H9 (cell line): ENCODE data around the gene RAPH1. TPM values are rescaled to one million over a fixed set of nuclear protein-coding genes. Genes with fewer than 3 reads are reported as not detected.

Experiments used
- DNase-seq: peaks from one replicate; pipeline ENCODE4 v3.0.0-alpha.2; 2017
- H2AFZ ChIP-seq: one replicate; pipeline ENCODE4 v1.6.1; 2013; ENCODE audit warnings: mild to moderate bottlenecking, low read length, control low read depth, moderate library complexity
- H2AK5ac ChIP-seq: 2 replicates; pipeline ENCODE4 v1.6.1; 2013; ENCODE audit warnings: low read length, control low read depth, mixed read lengths; ENCODE audit not compliant: insufficient read length
- H2BK120ac ChIP-seq: one replicate; pipeline ENCODE4 v1.6.1; 2013; ENCODE audit warnings: low read depth, mild to moderate bottlenecking, low read length, control low read depth, inconsistent platforms; ENCODE audit not compliant: poor library complexity, severe bottlenecking
- H2BK12ac ChIP-seq: 2 replicates; pipeline ENCODE4 v1.6.1; 2013; ENCODE audit warnings: low read length, control low read depth, mixed read lengths, low read depth; ENCODE audit not compliant: insufficient read length
- H2BK15ac ChIP-seq: 2 replicates; pipeline ENCODE4 v1.6.1; 2013; ENCODE audit warnings: low read depth, low read length, control low read depth
- H2BK20ac ChIP-seq: one replicate; pipeline ENCODE4 v1.6.1; 2013; ENCODE audit warnings: low read depth, mild to moderate bottlenecking, low read length, control low read depth, inconsistent platforms; ENCODE audit not compliant: poor library complexity, severe bottlenecking
- H2BK5ac ChIP-seq: 2 replicates; pipeline ENCODE4 v1.6.1; 2013; ENCODE audit warnings: low read length, control low read depth, mixed read lengths; ENCODE audit not compliant: insufficient read length
- H3K14ac ChIP-seq: 2 replicates; pipeline ENCODE4 v1.6.1; 2013; ENCODE audit warnings: low read length, control low read depth; ENCODE audit not compliant: insufficient read depth
- H3K18ac ChIP-seq: 2 replicates; pipeline ENCODE4 v1.6.1; 2013; ENCODE audit warnings: low read depth, mild to moderate bottlenecking, mixed read lengths, low read length, control low read depth; ENCODE audit not compliant: insufficient read length
- H3K23ac ChIP-seq: 2 replicates; pipeline ENCODE4 v1.6.1; 2013; ENCODE audit warnings: low read length, control low read depth, mixed read lengths, low read depth; ENCODE audit not compliant: insufficient read length
- H3K23me2 ChIP-seq: 2 replicates; pipeline ENCODE4 v1.6.1; 2013; ENCODE audit warnings: low read depth, mild to moderate bottlenecking, mixed read lengths, low read length, control low read depth; ENCODE audit not compliant: insufficient read length, poor library complexity, severe bottlenecking
- H3K27ac ChIP-seq: 2 replicates; pipeline ENCODE4 v1.5.1; 2013; ENCODE audit warnings: low read length, control low read depth, mixed read lengths, low read depth; ENCODE audit not compliant: insufficient read length
- H3K27me3 ChIP-seq: 2 replicates; pipeline ENCODE4 v1.6.1; 2013; ENCODE audit warnings: low read length, control low read depth, inconsistent platforms; ENCODE audit not compliant: insufficient read depth
- H3K4ac ChIP-seq: 2 replicates; pipeline ENCODE4 v1.6.1; 2013; ENCODE audit warnings: low read depth, mild to moderate bottlenecking, control low read depth, inconsistent platforms, low read length, moderate library complexity
- H3K4me1 ChIP-seq: 2 replicates; pipeline ENCODE4 v1.6.1; 2013; ENCODE audit warnings: low read length, control low read depth, inconsistent platforms; ENCODE audit not compliant: insufficient read depth
- H3K4me2 ChIP-seq: 2 replicates; pipeline ENCODE4 v1.6.1; 2013; ENCODE audit warnings: low read length, control low read depth, mixed read lengths; ENCODE audit not compliant: insufficient read length, insufficient read depth
- H3K56ac ChIP-seq: 2 replicates; pipeline ENCODE4 v1.6.1; 2013; ENCODE audit warnings: low read depth, mild to moderate bottlenecking, mixed read lengths, low read length, control low read depth; ENCODE audit not compliant: insufficient read length
- H3K79me1 ChIP-seq: 2 replicates; pipeline ENCODE4 v1.6.1; 2013; ENCODE audit warnings: low read depth, mild to moderate bottlenecking, moderate library complexity, low read length, control low read depth, inconsistent platforms; ENCODE audit not compliant: insufficient read depth, poor library complexity, severe bottlenecking
- H3K79me2 ChIP-seq: 2 replicates; pipeline ENCODE4 v1.6.1; 2013; ENCODE audit warnings: low read length, control low read depth, inconsistent platforms; ENCODE audit not compliant: insufficient read depth
- H3K9ac ChIP-seq: 2 replicates; pipeline ENCODE4 v1.6.1; 2013; ENCODE audit warnings: low read length, control low read depth, mixed read lengths; ENCODE audit not compliant: insufficient read length; ENCODE audit errors: extremely low read depth
- H3K9me3 ChIP-seq: one replicate; pipeline ENCODE4 v1.6.1; 2013; ENCODE audit warnings: low read depth, low read length, inconsistent platforms; ENCODE audit not compliant: control insufficient read depth
- H3T11ph ChIP-seq: one replicate; pipeline ENCODE4 v1.6.1; 2013; ENCODE audit warnings: mild to moderate bottlenecking, low read length, control low read depth, inconsistent platforms
- H4K20me1 ChIP-seq: one replicate; pipeline ENCODE4 v1.6.1; 2013; ENCODE audit not compliant: control insufficient read depth, insufficient read length, insufficient read depth
- H4K5ac ChIP-seq: 2 replicates; pipeline ENCODE4 v1.6.1; 2013; ENCODE audit warnings: low read depth, mild to moderate bottlenecking, mixed read lengths, low read length, control low read depth; ENCODE audit not compliant: insufficient read length
- H4K8ac ChIP-seq: replicated peaks from 2 replicates; pipeline ENCODE4 v1.6.1; 2013; ENCODE audit warnings: low read length, control low read depth, mixed read lengths, low read depth; ENCODE audit not compliant: insufficient read length
- H4K91ac ChIP-seq: 2 replicates; pipeline ENCODE4 v1.6.1; 2013; ENCODE audit warnings: low read depth, mild to moderate bottlenecking, moderate library complexity, mixed read lengths, low read length, control low read depth; ENCODE audit not compliant: insufficient read length
- H3K27ac Mint-ChIP-seq, 3 experiments: 2 replicates in 2 of 3; 3 replicates in 1 of 3; pipeline ENCODE4 v1.8.0; 2020 to 2021; ENCODE audit warnings: mixed read lengths in 3 of 3, mild to moderate bottlenecking in 1 of 3, moderate library complexity in 1 of 3
- H3K27me3 Mint-ChIP-seq: 2 replicates; pipeline ENCODE4 v1.8.0; 2021; ENCODE audit warnings: low read depth, mild to moderate bottlenecking, moderate library complexity, mixed read lengths
- H3K36me3 Mint-ChIP-seq, 3 experiments: 2 replicates in 2 of 3; 3 replicates in 1 of 3; pipeline ENCODE4 v1.8.0; 2020 to 2021; ENCODE audit warnings: low read depth in 3 of 3, mixed read lengths in 3 of 3; ENCODE audit not compliant: insufficient read depth in 1 of 3
- H3K4me1 Mint-ChIP-seq, 2 experiments: 2 replicates each; pipeline ENCODE4 v1.8.0; 2020; ENCODE audit warnings: mixed read lengths in 2 of 2
- H3K4me3 Mint-ChIP-seq, 2 experiments: 2 replicates in 1 of 2; 3 replicates in 1 of 2; pipeline ENCODE4 v1.8.0; 2020 to 2021; ENCODE audit warnings: mild to moderate bottlenecking in 2 of 2, mixed read lengths in 2 of 2, moderate library complexity in 1 of 2
- H3K9me3 Mint-ChIP-seq, 2 experiments: 2 replicates in 1 of 2; 3 replicates in 1 of 2; pipeline ENCODE4 v1.8.0; 2020; ENCODE audit warnings: mild to moderate bottlenecking in 2 of 2, mixed read lengths in 2 of 2, moderate library complexity in 1 of 2
- CTCF ChIP-seq: fragments of 200-600 bp; sonication (generic); conservative IDR thresholded peaks from 3 replicates; pipeline ENCODE4 v1.8.0; 2021; ENCODE audit warnings: antibody characterized with exemption, mild to moderate bottlenecking
- WGBS: extraction: QIAGEN DNeasy Blood & Tissue Kit; methylation state at CpG from one replicate; pipeline ENCODE4 v1.1.7; 2013; ENCODE audit warnings: missing lambda C conversion rate, low lambda C conversion rate, mixed read lengths; ENCODE audit not compliant: insufficient read length; ENCODE audit errors: extremely low coverage; 5-methylcytosine and 5-hydroxymethylcytosine counted together
- total RNA-seq: library from RNA; stranded (reverse); gene quantifications from 2 replicates; pipeline ENCODE4 v1.2.1, GENCODE V29; 2021

RAPH1 gene
- total RNA-seq, 1 experiment from 2014 or later, result 17.1 TPM

GRCh38 chr2:203532957-203533658, 2.0 kb downstream of the RAPH1 start:
- peaks cover 2% of the 10 kb centered on the region; the same call in 1 of the 2 replicates for H3K4me1 ChIP-seq
- no peak for TF ChIP-seq CTCF
- no peak overlapping the region for H3K23ac ChIP-seq
- Mint-ChIP-seq H3K36me3 (peaks cover 0 to 9% (median 4%) of the 10 kb centered on the region in 3 experiments; a peak in 5 of 7 replicates), H3K9me3 (peaks cover 4 to 8% of the 10 kb centered on the region in 2 experiments), H3K4me1 (peaks cover 23 to 30% of the 10 kb centered on the region in 2 experiments), H3K27me3 (peaks cover 13% of the 10 kb centered on the region), H3K27ac (no peak overlapping the region; a peak in 1 of 7 replicates), H3K4me3 (peak overlapping the region; percentile 80 to 87)
- no peak overlapping the region for H3K14ac ChIP-seq
- H3K4me2 ChIP-seq, result peak overlapping the region; percentile 98
- no peak overlapping the region for H2AFZ ChIP-seq
- H2AK5ac ChIP-seq, result no peak overlapping the region
- H2BK20ac ChIP-seq, result no peak overlapping the region
- H4K5ac ChIP-seq, result no peak overlapping the region
- no peaks in the 10 kb centered on the region for H4K20me1 ChIP-seq
- H3K27me3 ChIP-seq, result no peaks in the 10 kb centered on the region; the same call in 1 of the 2 replicates
- peaks cover 10% of the 10 kb centered on the region for H3K79me1 ChIP-seq
- no peak overlapping the region for H2BK120ac ChIP-seq
- DNase-seq, result no peak
- no peak overlapping the region for H2BK5ac ChIP-seq
- no peak overlapping the region for H3K56ac ChIP-seq
- H4K8ac ChIP-seq, result no peak overlapping the region
- no peak overlapping the region for H3K9ac ChIP-seq
- no peak overlapping the region for H4K91ac ChIP-seq
- WGBS, result 100% methylated on average over 1 of the region's 7 CpGs
- H2BK12ac ChIP-seq, result no peak overlapping the region
- no peak overlapping the region for H3K4ac ChIP-seq
- H3K18ac ChIP-seq, result no peak overlapping the region
- H3T11ph ChIP-seq, result no peak overlapping the region
- H3K27ac ChIP-seq, result no peak overlapping the region
- H2BK15ac ChIP-seq, result no peak overlapping the region
- no peaks in the 10 kb centered on the region for H3K9me3 ChIP-seq
- peaks cover 2% of the 10 kb centered on the region; the same call in 1 of the 2 replicates for H3K79me2 ChIP-seq
- H3K23me2 ChIP-seq, result peaks cover 11% of the 10 kb centered on the region
